Rectal smooth muscle tissue (tissue), 1 donor: Measurements from ENCODE around the gene NSMCE4A.
"Not testable (repeated sequence)": the region's sequence is repeated elsewhere in the genome, so short reads cannot be mapped to it uniquely, and the experiment has no call there.

Experiments used
- H3K27ac ChIP-seq: one replicate; pipeline ENCODE4 v1.7.0; 2013; ENCODE audit warnings: low read depth, low read length, inconsistent platforms
- H3K27me3 ChIP-seq: one replicate; pipeline ENCODE4 v1.7.0; 2013; ENCODE audit warnings: low read length; ENCODE audit not compliant: control insufficient read depth, insufficient read depth
- H3K36me3 ChIP-seq: one replicate; pipeline ENCODE4 v1.7.0; 2013; ENCODE audit warnings: low read length; ENCODE audit not compliant: control insufficient read depth, insufficient read depth
- H3K4me1 ChIP-seq: one replicate; pipeline ENCODE4 v1.7.0; 2013; ENCODE audit warnings: low read length; ENCODE audit not compliant: control insufficient read depth, insufficient read depth
- H3K4me3 ChIP-seq: one replicate; pipeline ENCODE4 v1.7.0; 2013; ENCODE audit warnings: low read length
- H3K9ac ChIP-seq: one replicate; pipeline ENCODE4 v1.7.0; 2013; ENCODE audit warnings: low read length

NSMCE4A gene

DNA sequence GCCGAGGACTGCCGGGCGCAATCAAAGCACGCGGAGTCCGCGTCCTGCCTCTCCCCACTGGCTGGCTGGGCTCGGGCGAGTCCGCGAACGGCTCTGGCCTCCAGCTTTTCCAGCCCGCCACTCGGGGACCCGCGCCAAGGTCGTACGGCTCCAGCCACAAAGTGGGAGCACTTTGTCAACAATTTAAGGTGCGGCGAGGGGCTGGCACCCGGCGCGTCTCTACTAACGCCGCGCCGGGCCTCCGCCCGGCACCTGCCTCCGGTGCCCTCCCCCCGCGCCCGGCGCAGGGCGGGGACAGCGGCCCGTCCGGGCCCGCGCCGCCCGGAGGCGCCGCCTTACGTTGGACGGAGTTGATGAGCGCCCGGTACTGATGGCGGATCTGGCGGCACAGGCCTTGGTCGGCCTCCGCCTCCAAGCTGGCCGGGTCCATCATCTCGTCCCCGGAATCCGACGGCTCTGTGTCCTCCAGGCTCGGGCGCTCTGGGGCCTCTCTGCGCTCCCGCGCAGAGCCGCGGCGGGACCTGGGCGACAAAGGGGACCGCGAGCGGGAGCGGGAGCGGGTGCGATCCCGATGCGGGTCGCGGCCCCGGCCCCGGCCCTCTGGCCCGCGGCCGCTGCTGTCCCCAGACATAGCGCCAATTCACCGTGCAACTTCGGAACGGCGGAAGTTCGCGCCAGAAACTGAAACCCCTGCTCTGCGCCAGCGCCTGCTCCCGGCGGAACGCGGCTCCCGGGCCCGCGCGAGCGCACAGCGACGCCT is at the start of gene NSMCE4A:
Gene NSMCE4A (minus strand): TSS at position 683 of the 760 bp plus-strand sequence. CDS start 52 bp downstream, at position 631.
- peak within 1 kb of the TSS; percentile 95 for H3K27ac ChIP-seq

DNA sequence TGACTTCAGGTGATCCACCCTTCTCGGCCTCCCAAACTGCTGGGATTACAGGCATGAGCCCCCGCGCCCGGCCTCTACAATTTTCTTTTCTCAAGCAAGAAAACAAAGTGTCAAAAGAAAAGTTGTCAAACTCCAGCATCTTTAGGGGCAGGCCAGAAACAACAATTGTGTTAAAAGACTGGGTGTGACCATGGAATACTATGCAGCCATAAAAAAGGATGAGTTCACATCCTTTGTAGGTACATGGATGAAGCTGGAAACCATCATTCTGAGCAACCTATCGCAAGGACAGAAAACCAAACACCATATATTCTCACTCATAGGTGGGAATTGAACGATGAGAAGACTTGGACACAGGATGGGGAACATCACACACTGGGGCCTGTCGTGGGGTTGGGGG is 48.2 kb upstream of the NSMCE4A start:
- H3K9ac ChIP-seq, H3K36me3 ChIP-seq, H3K4me3 ChIP-seq, H3K27me3 ChIP-seq, H3K27ac ChIP-seq: not testable (repeated sequence)
- peaks cover 11% of the 10 kb centered on the region for H3K4me1 ChIP-seq

More for the DNA sequence above, at the start of gene NSMCE4A:
- peak within 1 kb of the TSS; percentile 91 for H3K9ac ChIP-seq
- H3K36me3 ChIP-seq = peaks cover 2% of the 10 kb centered on the region
- peak within 1 kb of the TSS; percentile 87 for H3K4me3 ChIP-seq
- no peaks in the 10 kb centered on the region for H3K27me3 ChIP-seq
- H3K4me1 ChIP-seq = no peaks in the 10 kb centered on the region

- Histone ChIP-seq H3K27ac (peak overlapping the region; percentile 93), H3K9ac (no peak overlapping the region), H3K4me1 (peaks cover 13% of the 10 kb centered on the region), H3K36me3 (no peaks in the 10 kb centered on the region), H3K4me3 (no peak overlapping the region), H3K27me3 (no peaks in the 10 kb centered on the region)
Observed at GRCh38 chr10:122022276-122022675, 47.3 kb upstream of the NSMCE4A start.

- H3K36me3 ChIP-seq = no peaks in the 10 kb centered on the region
- peak overlapping the region; percentile 36 for H3K4me3 ChIP-seq
- peaks cover 13% of the 10 kb centered on the region for H3K4me1 ChIP-seq
- H3K27ac ChIP-seq = peak overlapping the region; percentile 93
- H3K9ac ChIP-seq = no peak overlapping the region
- no peaks in the 10 kb centered on the region for H3K27me3 ChIP-seq
Observed at GRCh38 chr10:122021828-122022227, 46.8 kb upstream of the NSMCE4A start.

DNA sequence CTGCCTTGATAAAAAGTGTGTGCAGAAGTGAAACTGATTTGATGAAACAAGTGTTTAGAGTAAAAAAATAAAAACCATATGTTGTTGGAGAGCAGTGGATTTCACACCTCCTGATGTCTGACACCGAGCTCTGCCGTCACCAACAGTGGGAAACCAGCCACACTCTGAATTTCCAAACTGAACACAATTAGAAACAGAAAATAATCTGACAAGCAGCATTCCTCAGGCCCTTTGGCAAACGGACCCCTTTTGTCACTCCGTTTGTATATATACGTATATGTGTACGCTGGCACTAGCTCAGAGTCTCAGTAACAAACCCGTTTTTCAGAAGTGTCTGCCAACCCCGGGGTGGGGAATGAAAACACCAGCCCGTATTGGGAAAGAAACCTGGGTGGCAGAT is 46.4 kb upstream of the NSMCE4A start:
- H3K36me3 ChIP-seq = no peaks in the 10 kb centered on the region
- H3K27me3 ChIP-seq = no peaks in the 10 kb centered on the region
- H3K4me3 ChIP-seq = peak overlapping the region; percentile 52
- no peak overlapping the region for H3K9ac ChIP-seq
- peaks cover 13% of the 10 kb centered on the region for H3K4me1 ChIP-seq
- H3K27ac ChIP-seq = peak overlapping the region; percentile 93

DNA sequence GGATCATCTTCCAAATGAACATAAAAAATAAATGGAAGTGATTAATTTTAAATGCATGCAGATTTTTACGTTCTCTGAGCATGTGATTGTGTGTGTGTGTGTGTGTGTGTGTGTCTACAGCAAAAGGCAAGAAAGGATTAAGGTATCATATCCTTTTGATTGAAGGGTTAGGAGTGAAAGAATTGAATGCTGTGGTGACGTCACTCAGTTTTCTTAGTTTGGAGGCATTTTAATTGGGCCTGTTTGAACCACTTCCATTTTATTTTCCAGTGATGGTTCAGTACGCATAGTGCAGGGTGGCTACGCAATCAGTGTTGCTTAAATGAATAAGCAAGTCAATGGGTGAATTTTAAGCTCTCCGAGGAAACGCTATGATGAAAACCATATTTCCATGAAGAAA is 45.2 kb upstream of the NSMCE4A start:
- no peaks in the 10 kb centered on the region for H3K36me3 ChIP-seq
- no peak overlapping the region for H3K9ac ChIP-seq
- peak overlapping the region; percentile 93 for H3K27ac ChIP-seq
- H3K27me3 ChIP-seq = no peaks in the 10 kb centered on the region
- peaks cover 13% of the 10 kb centered on the region for H3K4me1 ChIP-seq
- no peak overlapping the region for H3K4me3 ChIP-seq

DNA sequence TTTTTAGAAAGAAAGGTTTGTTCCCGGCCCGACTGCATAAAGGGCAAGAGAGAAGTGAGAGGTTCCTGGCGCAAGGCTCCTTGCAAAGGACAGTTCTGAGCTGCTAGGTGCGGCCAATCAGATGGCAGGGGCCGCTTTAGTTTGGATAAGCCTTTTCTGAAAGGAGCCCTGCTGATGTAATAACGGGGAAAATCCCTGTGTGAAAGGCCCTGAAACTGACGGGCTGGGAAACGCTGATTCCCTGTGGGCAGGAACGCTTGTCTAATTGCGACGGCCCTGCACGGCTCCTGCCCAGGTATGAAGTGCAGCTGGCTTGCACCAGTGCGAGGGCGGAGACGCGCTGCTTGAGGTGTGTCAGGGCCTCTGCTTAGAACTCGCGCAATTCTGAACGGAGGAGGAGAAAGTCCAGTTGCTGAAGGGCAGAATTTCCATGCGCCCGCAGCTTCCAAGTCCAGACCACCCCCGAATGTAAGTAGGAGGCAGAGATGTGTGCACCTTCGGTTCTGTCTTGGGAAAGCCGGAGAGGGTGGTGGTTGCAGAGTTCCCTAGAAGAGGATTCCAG is 44.5 kb upstream of the NSMCE4A start:
- H3K27ac ChIP-seq = peak overlapping the region; percentile 76
- H3K4me1 ChIP-seq = peaks cover 13% of the 10 kb centered on the region
- no peaks in the 10 kb centered on the region for H3K27me3 ChIP-seq
- no peaks in the 10 kb centered on the region for H3K36me3 ChIP-seq
- H3K9ac ChIP-seq = no peak overlapping the region
- H3K4me3 ChIP-seq = peak overlapping the region; percentile 46

GRCh38 chr10:122018951-122019413 is 44.0 kb upstream of the NSMCE4A start:
- Histone ChIP-seq H3K27me3 (no peaks in the 10 kb centered on the region), H3K4me3 (peak overlapping the region; percentile 46), H3K4me1 (peaks cover 13% of the 10 kb centered on the region), H3K27ac (peak overlapping the region; percentile 76), H3K36me3 (no peaks in the 10 kb centered on the region), H3K9ac (peak overlapping the region; percentile 10)

GRCh38 chr10:122018491-122018890 is 43.5 kb upstream of the NSMCE4A start:
- H3K9ac ChIP-seq = peak overlapping the region; percentile 10
- no peaks in the 10 kb centered on the region for H3K36me3 ChIP-seq
- H3K27me3 ChIP-seq = no peaks in the 10 kb centered on the region
- peak overlapping the region; percentile 76 for H3K27ac ChIP-seq
- H3K4me1 ChIP-seq = peaks cover 13% of the 10 kb centered on the region
- peak overlapping the region; percentile 46 for H3K4me3 ChIP-seq

DNA sequence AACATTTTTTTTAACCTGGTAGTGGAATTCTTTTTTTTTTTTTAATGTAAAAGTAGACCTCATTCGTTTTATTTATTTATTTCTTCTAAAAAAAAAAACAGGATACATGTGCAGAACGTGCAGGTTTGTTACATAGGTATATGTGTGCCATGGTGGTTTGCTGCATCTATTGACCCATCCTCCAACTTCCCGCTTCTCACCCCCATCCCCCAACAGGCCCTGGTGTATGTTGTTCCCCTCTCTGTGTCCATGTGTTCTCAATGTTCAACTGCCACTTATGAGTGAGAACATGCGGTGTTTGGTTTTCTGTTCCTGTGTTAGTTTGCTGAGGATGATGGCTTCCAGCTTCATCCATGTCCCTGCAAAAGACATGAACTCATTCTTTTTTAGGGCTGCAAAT is 42.9 kb upstream of the NSMCE4A start:
- not testable (repeated sequence) for H3K27ac ChIP-seq, H3K4me3 ChIP-seq, H3K9ac ChIP-seq, H3K27me3 ChIP-seq, H3K36me3 ChIP-seq
- H3K4me1 ChIP-seq = peaks cover 13% of the 10 kb centered on the region

GRCh38 chr10:122014652-122015248 is 39.7 kb upstream of the NSMCE4A start:
- Histone ChIP-seq H3K27me3 (no peaks in the 10 kb centered on the region), H3K4me3 (no peak overlapping the region), H3K4me1 (peaks cover 8% of the 10 kb centered on the region), H3K9ac (no peak overlapping the region), H3K36me3 (no peaks in the 10 kb centered on the region), H3K27ac (no peak overlapping the region)

DNA sequence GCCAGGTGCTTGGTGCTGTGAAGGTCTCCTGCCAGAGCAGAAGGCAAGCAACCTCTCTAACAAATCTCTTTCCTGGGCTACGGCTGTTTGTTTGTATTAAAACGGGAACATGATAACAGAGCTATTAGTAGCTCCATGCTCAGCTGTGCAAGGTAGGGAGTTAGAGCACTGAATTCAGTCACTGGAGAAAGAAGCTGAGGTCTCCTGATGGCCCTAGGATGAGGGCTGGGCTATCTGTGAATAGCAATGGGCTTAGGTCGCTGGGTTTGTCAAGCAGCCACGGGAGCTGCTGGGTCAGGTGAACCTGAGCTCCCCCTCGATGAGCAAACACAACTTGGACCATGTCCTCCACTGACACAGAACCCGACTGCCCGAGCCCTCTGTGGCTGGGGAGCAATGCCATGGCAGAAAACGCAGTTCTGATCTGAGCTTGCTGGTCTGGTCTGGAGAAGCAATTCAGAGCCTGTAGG is 38.3 kb upstream of the NSMCE4A start:
- Histone ChIP-seq H3K27ac (no peak overlapping the region), H3K4me3 (no peak overlapping the region), H3K9ac (no peak overlapping the region), H3K27me3 (no peaks in the 10 kb centered on the region), H3K36me3 (no peaks in the 10 kb centered on the region), H3K4me1 (peaks cover 3% of the 10 kb centered on the region)
